ENCODE measurements around the gene SLC25A23.
"Not testable (repeated sequence)": the region's sequence is repeated elsewhere in the genome, so short reads cannot be mapped to it uniquely, and the experiment has no call there.

SLC25A23 gene

GRCh38 chr19:6453951-6454565 is 5.5 kb downstream of the SLC25A23 start:
- DNase-seq, result no peak

- no peak for DNase-seq
Observed at GRCh38 chr19:6452899-6453298, 6.7 kb downstream of the SLC25A23 start.

GRCh38 chr19:6452223-6452614 is 7.4 kb downstream of the SLC25A23 start:
- DNase-seq, result no peak

- DNase-seq, result no peak
Observed at GRCh38 chr19:6451583-6452222, 7.9 kb downstream of the SLC25A23 start.

- no peak for DNase-seq
Observed at GRCh38 chr19:6450166-6450565, 9.4 kb downstream of the SLC25A23 start.

GRCh38 chr19:6448045-6448444 is 11.5 kb downstream of the SLC25A23 start:
- DNase-seq, result no peak

- DNase-seq, result no peak
Observed at GRCh38 chr19:6446452-6446851, 13.1 kb downstream of the SLC25A23 start.

- no peak for DNase-seq
Observed at GRCh38 chr19:6443986-6444385, 15.6 kb downstream of the SLC25A23 start.

- DNase-seq, result no peak
Observed at GRCh38 chr19:6442087-6442688, 17.4 kb downstream of the SLC25A23 start.

GRCh38 chr19:6440905-6441304 is 18.7 kb downstream of the SLC25A23 start:
- no peak for DNase-seq

- DNase-seq, result no peak
Observed at GRCh38 chr19:6439743-6440142, 19.8 kb downstream of the SLC25A23 start.

- no peak for DNase-seq
Observed at GRCh38 chr19:6433663-6434062, 25.9 kb downstream of the SLC25A23 start, which contains the start of gene SLC25A41. Gene SLC25A41 (minus strand): TSS chr19:6433763. CDS start chr19:6433693, 70 bp downstream.

- no peak for DNase-seq
Observed at GRCh38 chr19:6433165-6433564, 26.4 kb downstream of the SLC25A23 start.

GRCh38 chr19:6431891-6432290 is 27.7 kb downstream of the SLC25A23 start:
- DNase-seq, result no peak

GRCh38 chr19:6429419-6430221 is 30.0 kb downstream of the SLC25A23 start:
- no peak for DNase-seq

- not testable (repeated sequence) for DNase-seq
Observed at GRCh38 chr19:6428692-6429418, 30.7 kb downstream of the SLC25A23 start.

- DNase-seq, result no peak
Observed at GRCh38 chr19:6427131-6427530, 32.5 kb downstream of the SLC25A23 start.

- DNase-seq, result no peak
Observed at GRCh38 chr19:6425732-6426620, 33.6 kb downstream of the SLC25A23 start.

- DNase-seq, result peak; percentile 98
Observed at GRCh38 chr19:6424939-6425731, 34.5 kb downstream of the SLC25A23 start.

GRCh38 chr19:6424195-6424938 is 35.2 kb downstream of the SLC25A23 start, which contains the start of gene KHSRP:
Gene KHSRP (minus strand): TSS chr19:6424811. CDS start chr19:6424701, 110 bp downstream.
- DNase-seq, result peak; percentile 50
